ENCODE results near the gene COPB1. TPM values are rescaled to one million over a fixed set of nuclear protein-coding genes. Genes with fewer than 3 reads are reported as not detected.

Gene COPB1
- polyA plus RNA-seq, 1 donor from 2014 or later, result 157 TPM

GRCh38 chr11:14425621-14426020 lies 74.0 kb downstream of the COPB1 start:
- Histone ChIP-seq H3K36me3 (ENCODE audit: insufficient read depth, low read length) (no peaks in the 10 kb centered on the region), H3K4me3 (ENCODE audit: low read length) (no peak overlapping the region), H3K27ac (ENCODE audit: low read length) (no peak overlapping the region), H2AFZ (ENCODE audit: low read depth, low read length) (no peak overlapping the region), H3K4me2 (ENCODE audit: low read length) (no peak overlapping the region), H4K20me1 (ENCODE audit: insufficient read depth) (no peaks in the 10 kb centered on the region), H3K9ac (ENCODE audit: low read length) (no peak overlapping the region), H3F3A (ENCODE audit: insufficient read depth, low read length, poor library complexity, severe bottlenecking) (no peaks in the 10 kb centered on the region), H3K9me3 (ENCODE audit: low read length) (no peaks in the 10 kb centered on the region), H3K27me3 (ENCODE audit: insufficient read depth, low read depth, low read length) (no peaks in the 10 kb centered on the region), H3K9me2 (ENCODE audit: insufficient read depth, low read length) (no peaks in the 10 kb centered on the region), H3K79me2 (replicated peaks; ENCODE audit: insufficient read depth, low read length) (no peaks in the 10 kb centered on the region)
- TF ChIP-seq EP300 (conservative IDR thresholded peaks at IDR 0.05; ENCODE audit: poor library complexity, severe bottlenecking) (no peak), POLR2AphosphoS5 (IDR thresholded peaks at IDR 0.05) (no peak), EZH2 (IDR thresholded peaks at IDR 0.05; ENCODE audit: borderline replicate concordance, insufficient read depth, low read length, poor library complexity, severe bottlenecking) (no peak), RAD21 (conservative IDR thresholded peaks at IDR 0.05) (no peak), MXI1 (conservative IDR thresholded peaks at IDR 0.05; ENCODE audit: poor library complexity, severe bottlenecking) (no peak), TAF1 (IDR thresholded peaks at IDR 0.05; ENCODE audit: low read depth) (no peak), SMC3 (conservative IDR thresholded peaks at IDR 0.05; ENCODE audit: poor library complexity) (no peak)
- TF ChIP-seq, protein P1, sequence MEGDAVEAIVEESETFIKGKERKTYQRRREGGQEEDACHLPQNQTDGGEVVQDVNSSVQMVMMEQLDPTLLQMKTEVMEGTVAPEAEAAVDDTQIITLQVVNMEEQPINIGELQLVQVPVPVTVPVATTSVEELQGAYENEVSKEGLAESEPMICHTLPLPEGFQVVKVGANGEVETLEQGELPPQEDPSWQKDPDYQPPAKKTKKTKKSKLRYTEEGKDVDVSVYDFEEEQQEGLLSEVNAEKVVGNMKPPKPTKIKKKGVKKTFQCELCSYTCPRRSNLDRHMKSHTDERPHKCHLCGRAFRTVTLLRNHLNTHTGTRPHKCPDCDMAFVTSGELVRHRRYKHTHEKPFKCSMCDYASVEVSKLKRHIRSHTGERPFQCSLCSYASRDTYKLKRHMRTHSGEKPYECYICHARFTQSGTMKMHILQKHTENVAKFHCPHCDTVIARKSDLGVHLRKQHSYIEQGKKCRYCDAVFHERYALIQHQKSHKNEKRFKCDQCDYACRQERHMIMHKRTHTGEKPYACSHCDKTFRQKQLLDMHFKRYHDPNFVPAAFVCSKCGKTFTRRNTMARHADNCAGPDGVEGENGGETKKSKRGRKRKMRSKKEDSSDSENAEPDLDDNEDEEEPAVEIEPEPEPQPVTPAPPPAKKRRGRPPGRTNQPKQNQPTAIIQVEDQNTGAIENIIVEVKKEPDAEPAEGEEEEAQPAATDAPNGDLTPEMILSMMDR (IDR thresholded peaks at IDR 0.05; ENCODE audit: poor library complexity, severe bottlenecking), result no peak
- TF ChIP-seq, protein P2, sequence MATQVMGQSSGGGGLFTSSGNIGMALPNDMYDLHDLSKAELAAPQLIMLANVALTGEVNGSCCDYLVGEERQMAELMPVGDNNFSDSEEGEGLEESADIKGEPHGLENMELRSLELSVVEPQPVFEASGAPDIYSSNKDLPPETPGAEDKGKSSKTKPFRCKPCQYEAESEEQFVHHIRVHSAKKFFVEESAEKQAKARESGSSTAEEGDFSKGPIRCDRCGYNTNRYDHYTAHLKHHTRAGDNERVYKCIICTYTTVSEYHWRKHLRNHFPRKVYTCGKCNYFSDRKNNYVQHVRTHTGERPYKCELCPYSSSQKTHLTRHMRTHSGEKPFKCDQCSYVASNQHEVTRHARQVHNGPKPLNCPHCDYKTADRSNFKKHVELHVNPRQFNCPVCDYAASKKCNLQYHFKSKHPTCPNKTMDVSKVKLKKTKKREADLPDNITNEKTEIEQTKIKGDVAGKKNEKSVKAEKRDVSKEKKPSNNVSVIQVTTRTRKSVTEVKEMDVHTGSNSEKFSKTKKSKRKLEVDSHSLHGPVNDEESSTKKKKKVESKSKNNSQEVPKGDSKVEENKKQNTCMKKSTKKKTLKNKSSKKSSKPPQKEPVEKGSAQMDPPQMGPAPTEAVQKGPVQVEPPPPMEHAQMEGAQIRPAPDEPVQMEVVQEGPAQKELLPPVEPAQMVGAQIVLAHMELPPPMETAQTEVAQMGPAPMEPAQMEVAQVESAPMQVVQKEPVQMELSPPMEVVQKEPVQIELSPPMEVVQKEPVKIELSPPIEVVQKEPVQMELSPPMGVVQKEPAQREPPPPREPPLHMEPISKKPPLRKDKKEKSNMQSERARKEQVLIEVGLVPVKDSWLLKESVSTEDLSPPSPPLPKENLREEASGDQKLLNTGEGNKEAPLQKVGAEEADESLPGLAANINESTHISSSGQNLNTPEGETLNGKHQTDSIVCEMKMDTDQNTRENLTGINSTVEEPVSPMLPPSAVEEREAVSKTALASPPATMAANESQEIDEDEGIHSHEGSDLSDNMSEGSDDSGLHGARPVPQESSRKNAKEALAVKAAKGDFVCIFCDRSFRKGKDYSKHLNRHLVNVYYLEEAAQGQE (IDR thresholded peaks at IDR 0.05; ENCODE audit: borderline replicate concordance), result no peak

DNA sequence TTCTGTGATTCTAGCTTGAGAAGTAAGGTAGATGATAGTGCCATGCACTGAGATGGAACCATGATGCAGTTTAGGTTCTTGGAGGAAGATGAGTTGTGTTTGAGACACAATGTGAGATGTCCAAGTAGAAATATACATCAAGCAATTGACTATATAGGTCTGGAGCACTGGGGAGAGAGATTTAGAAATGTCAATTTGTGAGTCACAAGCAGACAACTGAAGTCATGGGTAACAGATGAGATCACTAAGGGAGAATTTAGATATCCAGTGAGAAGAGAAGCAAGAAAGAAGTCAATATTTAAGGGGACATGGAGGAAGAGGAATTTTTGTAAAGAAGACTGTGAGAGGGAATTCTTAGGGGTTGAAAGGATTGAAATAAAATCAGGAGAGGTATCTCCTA lies 75.5 kb downstream of the COPB1 start:
- no peak overlapping the region for H3K4me2 ChIP-seq (ENCODE audit: low read length)
- H3K9ac ChIP-seq (ENCODE audit: low read length), result no peak overlapping the region
- TF ChIP-seq, protein P2 (IDR thresholded peaks at IDR 0.05; ENCODE audit: borderline replicate concordance), result no peak
- TF ChIP-seq TAF1 (IDR thresholded peaks at IDR 0.05; ENCODE audit: low read depth) (no peak), MXI1 (conservative IDR thresholded peaks at IDR 0.05; ENCODE audit: poor library complexity, severe bottlenecking) (no peak), SMC3 (conservative IDR thresholded peaks at IDR 0.05; ENCODE audit: poor library complexity) (no peak)

More for the DNA sequence above, 75.5 kb downstream of the COPB1 start:
- no peaks in the 10 kb centered on the region for H3K27me3 ChIP-seq (ENCODE audit: insufficient read depth, low read depth, low read length)
- no peak overlapping the region for H3K4me3 ChIP-seq (ENCODE audit: low read length)
- H3K9me2 ChIP-seq (ENCODE audit: insufficient read depth, low read length), result no peaks in the 10 kb centered on the region
- H3K36me3 ChIP-seq (ENCODE audit: insufficient read depth, low read length), result no peaks in the 10 kb centered on the region
- H3K79me2 ChIP-seq (replicated peaks; ENCODE audit: insufficient read depth, low read length), result no peaks in the 10 kb centered on the region
- H3K27ac ChIP-seq (ENCODE audit: low read length), result no peak overlapping the region
- H3K9me3 ChIP-seq (ENCODE audit: low read length), result no peaks in the 10 kb centered on the region
- H4K20me1 ChIP-seq (ENCODE audit: insufficient read depth), result no peaks in the 10 kb centered on the region
- H2AFZ ChIP-seq (ENCODE audit: low read depth, low read length), result no peak overlapping the region
- H3F3A ChIP-seq (ENCODE audit: insufficient read depth, low read length, poor library complexity, severe bottlenecking), result no peaks in the 10 kb centered on the region

Data from neural cell (in vitro differentiated cells).